B cell (primary cell): ENCODE data around the gene ZNF580. TPM values are rescaled to one million over a fixed set of nuclear protein-coding genes. Genes with fewer than 3 reads are reported as not detected.

Experiments used
- ATAC-seq: fragments of 200-7000 bp; cut with Tn5 transposase; one replicate; pipeline ENCODE4 v1.10.0; 2021; ENCODE audit warnings: low read depth, mild to moderate bottlenecking, moderate number of reproducible peaks, moderate library complexity
- CTCF ChIA-PET: fragments of 350-600 bp; sonication (Branson Sonifier 250); formaldehyde crosslinking; loops from one replicate; lab custom pipeline; 2021; ENCODE audit warnings: antibody characterized with exemption, inconsistent platforms; lab: Charles Lee
- POLR2A ChIA-PET: fragments of 350-600 bp; sonication (Branson Sonifier 250); formaldehyde crosslinking; loops from one replicate; lab custom pipeline; 2021; ENCODE audit warnings: antibody characterized with exemption; lab: Charles Lee
- DNase-seq: peaks from one replicate; pipeline ENCODE4 v3.0.0; 2013
- H2AFZ ChIP-seq: 2 replicates; pipeline ENCODE4 v1.6.1; 2012; ENCODE audit warnings: mild to moderate bottlenecking, low read depth, low read length; ENCODE audit not compliant: insufficient read depth, poor library complexity, severe bottlenecking
- H3K27ac ChIP-seq, 2 donors: 1 replicate in 1 of 2; 2 replicates in 1 of 2; pipeline ENCODE4 v1.5.1; 2012 to 2013; ENCODE audit warnings: low read length in 2 of 2, mild to moderate bottlenecking in 2 of 2, moderate library complexity in 1 of 2
- H3K27me3 ChIP-seq, 4 experiments: fragments of 200-600 bp in 1 of 4; sonication (generic) in 1 of 4; replicated peaks in 1 of 4; 1 replicate in 2 of 4; 2 replicates in 2 of 4; pipeline versions ENCODE4 v1.6.1 to v1.7.0; 2013 to 2016; ENCODE audit warnings: low read length in 3 of 4, mild to moderate bottlenecking in 2 of 4, mixed read lengths in 1 of 4, moderate library complexity in 1 of 4; ENCODE audit not compliant: insufficient read depth in 4 of 4, control insufficient read depth in 3 of 4; ENCODE audit errors: control extremely low read depth in 1 of 4
- H3K36me3 ChIP-seq, 2 experiments: replicated peaks in 1 of 2; 1 replicate in 1 of 2; 2 replicates in 1 of 2; pipeline versions ENCODE4 v1.6.1 to v1.7.1; 2013; ENCODE audit warnings: low read length in 1 of 2; ENCODE audit not compliant: insufficient read depth in 2 of 2, control insufficient read depth in 1 of 2; ENCODE audit errors: control extremely low read depth in 1 of 2, extremely low read depth in 1 of 2
- H3K4me1 ChIP-seq, 2 donors: fragments of 200-600 bp in 1 of 2; sonication (generic) in 1 of 2; 1 replicate in 1 of 2; 2 replicates in 1 of 2; pipeline versions ENCODE4 v1.5.1 to v1.6.1; 2013 to 2017; ENCODE audit warnings: low read length in 2 of 2; ENCODE audit not compliant: control insufficient read depth in 2 of 2, insufficient read depth in 2 of 2
- H3K4me2 ChIP-seq: replicated peaks from 2 replicates; pipeline ENCODE3; 2012; ENCODE audit warnings: mild to moderate bottlenecking, low read depth, low read length; ENCODE audit not compliant: poor library complexity, severe bottlenecking
- H3K4me3 ChIP-seq, 5 experiments: fragments of 200-600 bp in 1 of 5; sonication (generic) in 1 of 5; 1 replicate in 3 of 5; 2 replicates in 2 of 5; pipeline versions ENCODE4 v1.5.1 to v1.7.0; 2011 to 2016; ENCODE audit warnings: low read length in 4 of 5, mild to moderate bottlenecking in 4 of 5, low read depth in 2 of 5, control low read depth in 1 of 5, moderate library complexity in 1 of 5; ENCODE audit not compliant: insufficient read depth in 1 of 5; ENCODE audit errors: control extremely low read depth in 1 of 5, extremely low read depth in 1 of 5
- H3K79me2 ChIP-seq: fragments of 200-600 bp; sonication (generic); one replicate; pipeline ENCODE4 v1.6.0; 2016; ENCODE audit warnings: low read length; ENCODE audit not compliant: control insufficient read depth, insufficient read depth
- H3K9ac ChIP-seq: fragments of 200-600 bp; sonication (generic); 2 replicates; pipeline ENCODE4 v1.6.1; 2017; ENCODE audit warnings: mild to moderate bottlenecking, low read length, moderate library complexity
- H3K9me3 ChIP-seq, 3 donors: one replicate each; pipeline versions ENCODE4 v1.6.1 to v1.7.1; 2013; ENCODE audit warnings: low read length in 2 of 3; ENCODE audit not compliant: control insufficient read depth in 2 of 3, insufficient read depth in 1 of 3; ENCODE audit errors: control extremely low read depth in 1 of 3
- H4K20me1 ChIP-seq: 2 replicates; pipeline ENCODE4 v1.6.0; 2012; ENCODE audit warnings: mild to moderate bottlenecking, low read length; ENCODE audit not compliant: insufficient read depth, control insufficient read depth, poor library complexity, severe bottlenecking
- H3K27ac Mint-ChIP-seq: one replicate; pipeline ENCODE4 v1.8.0; 2021; ENCODE audit warnings: mixed read lengths
- H3K27me3 Mint-ChIP-seq: one replicate; pipeline ENCODE4 v1.8.0; 2021; ENCODE audit warnings: mixed read lengths
- H3K4me1 Mint-ChIP-seq: one replicate; pipeline ENCODE4 v1.8.0; 2021; ENCODE audit warnings: mixed read lengths
- H3K4me3 Mint-ChIP-seq: one replicate; pipeline ENCODE4 v1.8.0; 2021; ENCODE audit warnings: mixed read lengths
- H3K9me3 Mint-ChIP-seq: one replicate; pipeline ENCODE4 v1.8.0; 2022; ENCODE audit warnings: mixed read lengths; ENCODE audit not compliant: insufficient read depth
- EZH2 ChIP-seq: IDR thresholded peaks from 2 replicates; pipeline ENCODE4 v1.6.1; 2012; ENCODE audit warnings: borderline replicate concordance, low read depth, mild to moderate bottlenecking, moderate library complexity, low read length; ENCODE audit not compliant: insufficient read depth, poor library complexity, severe bottlenecking
- WGBS: methylation state at CpG from one replicate; pipeline ENCODE4 v1.1.5; 2013; ENCODE audit warnings: missing lambda C conversion rate; ENCODE audit not compliant: insufficient coverage; 5-methylcytosine and 5-hydroxymethylcytosine counted together
- intact Hi-C: fragments of 100-400 bp; cut with micrococcal nuclease; formaldehyde crosslinking; loops from one replicate; pipeline ENCODE4 v1.10.0; 2022
- polyA plus RNA-seq: library from polyadenylated mRNA; depleted of rRNA; stranded (reverse); fragments of >200 nt; gene quantifications from 2 replicates; pipeline ENCODE4 v1.2.3, GENCODE V29; 2012
- total RNA-seq, 2 donors: library from RNA; stranded (reverse); fragments of 120-200 nt in 1 of 2; gene quantifications; 1 replicate in 1 of 2; 2 replicates in 1 of 2; pipeline versions ENCODE4 v1.2.3 to v1.2.4, GENCODE V29; 2013 to 2022
- TF ChIP-seq, protein P1 (sequence below): fragments of 200-600 bp; IDR thresholded peaks from one replicate; pipeline ENCODE4 v1.8.0; 2022; ENCODE audit warnings: antibody characterized with exemption, mild to moderate bottlenecking

The ZNF580 gene
- total and polyA plus RNA-seq, 2 donors (not counting 1 experiment from before 2014, with no cell fraction given), result 69.8 to 101 TPM

- peaks cover 32 to 47% of the 10 kb centered on the region in 2 donors for H3K4me1 ChIP-seq
- H3K27ac ChIP-seq, result peak overlapping the region; percentile 29 to 76
- no peaks in the 10 kb centered on the region for H3K9me3 ChIP-seq
- H2AFZ ChIP-seq, result no peak overlapping the region
- H3K9ac ChIP-seq, result no peak overlapping the region
- ATAC-seq (no peak), DNase-seq (no peak)
- no peaks in the 10 kb centered on the region for H3K27me3 ChIP-seq
- H3K79me2 ChIP-seq, result peaks cover 68% of the 10 kb centered on the region
- intact Hi-C loops, result no loop called here
- peaks cover 73% of the 10 kb centered on the region for H4K20me1 ChIP-seq
- Mint-ChIP-seq H3K4me1 (peaks cover 62% of the 10 kb centered on the region), H3K27ac (peak overlapping the region; percentile 79), H3K9me3 (no peaks in the 10 kb centered on the region), H3K4me3 (peak overlapping the region; percentile 63), H3K27me3 (no peaks in the 10 kb centered on the region)
- no peak for TF ChIP-seq EZH2
- TF ChIP-seq, protein P1, sequence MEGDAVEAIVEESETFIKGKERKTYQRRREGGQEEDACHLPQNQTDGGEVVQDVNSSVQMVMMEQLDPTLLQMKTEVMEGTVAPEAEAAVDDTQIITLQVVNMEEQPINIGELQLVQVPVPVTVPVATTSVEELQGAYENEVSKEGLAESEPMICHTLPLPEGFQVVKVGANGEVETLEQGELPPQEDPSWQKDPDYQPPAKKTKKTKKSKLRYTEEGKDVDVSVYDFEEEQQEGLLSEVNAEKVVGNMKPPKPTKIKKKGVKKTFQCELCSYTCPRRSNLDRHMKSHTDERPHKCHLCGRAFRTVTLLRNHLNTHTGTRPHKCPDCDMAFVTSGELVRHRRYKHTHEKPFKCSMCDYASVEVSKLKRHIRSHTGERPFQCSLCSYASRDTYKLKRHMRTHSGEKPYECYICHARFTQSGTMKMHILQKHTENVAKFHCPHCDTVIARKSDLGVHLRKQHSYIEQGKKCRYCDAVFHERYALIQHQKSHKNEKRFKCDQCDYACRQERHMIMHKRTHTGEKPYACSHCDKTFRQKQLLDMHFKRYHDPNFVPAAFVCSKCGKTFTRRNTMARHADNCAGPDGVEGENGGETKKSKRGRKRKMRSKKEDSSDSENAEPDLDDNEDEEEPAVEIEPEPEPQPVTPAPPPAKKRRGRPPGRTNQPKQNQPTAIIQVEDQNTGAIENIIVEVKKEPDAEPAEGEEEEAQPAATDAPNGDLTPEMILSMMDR, result no peak
- no peak overlapping the region for H3K4me2 ChIP-seq
- WGBS, result 100% methylated on average over 1 of the region's 15 CpGs
- CTCF ChIA-PET, result interaction anchor here (0.9 to 3.7 kb wide), 4 partner anchors 11 to 42 kb away, joined by 3 to 46 read pairs (median 5); partner anchors contain the start of genes CCDC106 and U2AF2
- POLR2A ChIA-PET, result interaction anchor here (1.1 to 1.3 kb wide), 2 partner anchors 19 to 36 kb away, joined by 3 to 6 read pairs; partner anchors contain the start of gene U2AF2
- peaks cover 0 to 57% of the 10 kb centered on the region in 2 experiments for H3K36me3 ChIP-seq
- H3K4me3 ChIP-seq, result no peak overlapping the region
These were observed 33.1 kb downstream of the ZNF580 start for GRCh38 chr19:55673889-55674288.

GRCh38 chr19:55674459-55674840, 33.6 kb downstream of the ZNF580 start:
- intact Hi-C loops, result no loop called here
- peak overlapping the region in 4 of 5 experiments; percentile 64 to 93 (median 82) for H3K4me3 ChIP-seq

More at GRCh38 chr19:55674459-55674840, 33.6 kb downstream of the ZNF580 start:
- no peaks in the 10 kb centered on the region for H3K9me3 Mint-ChIP-seq
- Histone ChIP-seq H3K36me3 (peaks cover 0 to 57% of the 10 kb centered on the region in 2 experiments), H3K9ac (peak overlapping the region; percentile 80), H3K4me1 (peaks cover 38 to 53% of the 10 kb centered on the region in 2 donors), H2AFZ (peak overlapping the region; percentile 70), H3K9me3 (no peaks in the 10 kb centered on the region), H3K79me2 (peaks cover 68% of the 10 kb centered on the region), H4K20me1 (peaks cover 73% of the 10 kb centered on the region), H3K4me2 (peak overlapping the region; percentile 82), H3K27ac (peak overlapping the region; percentile 76 to 87), H3K27me3 (no peaks in the 10 kb centered on the region)
- DNase-seq (no peak), ATAC-seq (no peak)
- TF ChIP-seq EZH2, result no peak
- TF ChIP-seq, protein P1, result no peak
- POLR2A ChIA-PET, result interaction anchor here (1.1 to 1.3 kb wide), 2 partner anchors 20 to 37 kb away, joined by 3 to 6 read pairs; partner anchors contain the start of gene U2AF2
- H3K27ac Mint-ChIP-seq, result peak overlapping the region; percentile 85
- H3K4me3 Mint-ChIP-seq, result peak overlapping the region; percentile 72
- CTCF ChIA-PET, result interaction anchor here (0.6 kb wide), 1 partner anchor 42 kb away, joined by 3 read pairs; no protein-coding TSS in a partner anchor
- no peaks in the 10 kb centered on the region for H3K27me3 Mint-ChIP-seq
- H3K4me1 Mint-ChIP-seq, result peaks cover 64% of the 10 kb centered on the region
- 47% methylated on average over 13 of the region's 17 CpGs for WGBS
